Prostate gland (tissue), 2 donors: ENCODE data around the gene NRXN2.

Experiments
- CTCF ChIP-seq, 4 experiments: fragments of 200-600 bp in 2 of 4; fragments of 450-650 bp in 2 of 4; sonication (generic) in 2 of 4; IDR thresholded peaks; 1 replicate in 3 of 4; 2 replicates in 1 of 4; pipeline ENCODE4 v1.5.1; 2016 to 2019; ENCODE audit warnings: antibody characterized with exemption in 4 of 4, mild to moderate bottlenecking in 2 of 4, moderate library complexity in 2 of 4
- POLR2A ChIP-seq: fragments of 450-650 bp; IDR thresholded peaks from one replicate; pipeline ENCODE4 v1.6.1; 2016; ENCODE audit warnings: antibody characterized with exemption, mild to moderate bottlenecking

- no peak for TF ChIP-seq POLR2A
- TF ChIP-seq CTCF (IDR thresholded peaks at IDR 0.05): no peak
Measured at GRCh38 chr11:64673279-64673678, 49.7 kb downstream of the NRXN2 start.
